BJ (cell line): Measurements from ENCODE around the gene G6PC1. TPM values are rescaled to one million over a fixed set of nuclear protein-coding genes. Genes with fewer than 3 reads are reported as not detected.

Experiments
- CTCF ChIA-PET: fragments of 350-600 bp; formaldehyde crosslinking; extraction: SDS; loops from one replicate; lab custom pipeline; 2021; ENCODE audit warnings: antibody characterized with exemption, inconsistent platforms; lab: Yijun Ruan, JAX
- POLR2A ChIA-PET: fragments of 300-600 bp; sonication (Branson Sonifier 250); formaldehyde crosslinking; extraction: SDS; loops from one replicate; lab custom pipeline; 2021; ENCODE audit warnings: antibody characterized with exemption; lab: Charles Lee
- DNase-seq: peaks from one replicate; pipeline ENCODE4 v3.0.0-alpha.2; 2011; ENCODE audit warnings: low read depth
- H3K27me3 ChIP-seq: 2 replicates; pipeline ENCODE4 v1.6.0; 2011; ENCODE audit warnings: low read length; ENCODE audit not compliant: control insufficient read depth, insufficient read depth
- H3K36me3 ChIP-seq: 2 replicates; pipeline ENCODE4 v1.5.1; 2011; ENCODE audit warnings: low read length; ENCODE audit not compliant: control insufficient read depth, insufficient read depth
- H3K4me3 ChIP-seq: 2 replicates; pipeline ENCODE4 v1.5.1; 2011; ENCODE audit warnings: low read depth, mild to moderate bottlenecking, control low read depth, low read length
- CTCF ChIP-seq: IDR thresholded peaks from 2 replicates; pipeline ENCODE4 v1.5.1; 2011; ENCODE audit warnings: low read depth, mild to moderate bottlenecking, control low read depth, inconsistent platforms, low read length, moderate library complexity; ENCODE audit not compliant: insufficient read depth
- polyA plus RNA-seq: library from polyadenylated mRNA; depleted of rRNA; stranded (reverse); fragments of >200 nt; gene quantifications from 2 replicates; pipeline ENCODE4 v1.2.3, GENCODE V29; 2011; rRNA removed
- small RNA-seq: library from RNA; depleted of rRNA; stranded (forward); fragments of <200 nt; gene quantifications from one replicate; pipeline ENCODE3, GENCODE V24; 2012; ENCODE audit warnings: low replicate concordance, low read depth; ENCODE audit not compliant: insufficient read length

G6PC1 gene
- polyA plus RNA-seq, 1 experiment, result not detected

- no peak for DNase-seq
- no peak for TF ChIP-seq CTCF
- H3K36me3 ChIP-seq, result peaks cover 13% of the 10 kb centered on the region
- CTCF ChIA-PET, result interaction anchor here (1.1 kb wide), 1 partner anchor 107 kb away, joined by 3 read pairs; no protein-coding TSS in a partner anchor
- H3K27me3 ChIP-seq, result no peaks in the 10 kb centered on the region
- H3K4me3 ChIP-seq, result no peak overlapping the region
- POLR2A ChIA-PET, result no interaction called here
These were observed 49.6 kb downstream of the G6PC1 start for GRCh38 chr17:42950044-42950783.

Small RNA genes within 50 kb of the gene (small RNA-seq; reads per million reads assigned to genes)
- gene RF00561 (not detected), gene RNU6-287P (not detected)

Other genes with a start within 250 kb of the G6PC1 start
- gene TUBG2, start 241.5 kb upstream of the G6PC1 start, polyA plus RNA-seq, result 11.4 and 15.1 TPM in 2 replicates
- 5.6 and 9.1 TPM in 2 replicates for gene PLEKHH3, start 223.8 kb upstream of the G6PC1 start, polyA plus RNA-seq
- 0.91 and 2.3 TPM in 2 replicates for gene CCR10, start 219.0 kb upstream of the G6PC1 start, polyA plus RNA-seq
- gene CNTNAP1, start 218.3 kb upstream of the G6PC1 start, polyA plus RNA-seq, result 51.8 and 90.6 TPM in 2 replicates
- 30.4 and 32.0 TPM in 2 replicates for gene EZH1, start 155.8 kb upstream of the G6PC1 start, polyA plus RNA-seq
- gene RAMP2, start 139.6 kb upstream of the G6PC1 start, polyA plus RNA-seq, result 1.7 and 2.8 TPM in 2 replicates
- 143 and 181 TPM in 2 replicates for gene VPS25, start 127.3 kb upstream of the G6PC1 start, polyA plus RNA-seq
- 2.1 and 2.9 TPM in 2 replicates for gene WNK4, start 120.2 kb upstream of the G6PC1 start, polyA plus RNA-seq
- gene COA3, start 102.1 kb upstream of the G6PC1 start, polyA plus RNA-seq, result 82.8 and 91.9 TPM in 2 replicates
- 0.29 and 0.45 TPM in 2 replicates for gene CNTD1, start 101.9 kb upstream of the G6PC1 start, polyA plus RNA-seq
- gene BECN1, start 76.5 kb upstream of the G6PC1 start, polyA plus RNA-seq, result 118 and 126 TPM in 2 replicates
- 65.7 and 101 TPM in 2 replicates for gene PSME3, start 67.4 kb upstream of the G6PC1 start, polyA plus RNA-seq
- gene AOC2, start 56.2 kb upstream of the G6PC1 start, polyA plus RNA-seq, result 0.37 and 0.43 TPM in 2 replicates
- 0.10 and 0.22 TPM in 2 replicates for gene AOC3, start 49.6 kb upstream of the G6PC1 start, polyA plus RNA-seq
- gene AARSD1, start 63.7 kb downstream of the G6PC1 start, polyA plus RNA-seq, result 45.2 and 51.6 TPM in 2 replicates
- gene PTGES3L, start 79.3 kb downstream of the G6PC1 start, polyA plus RNA-seq, result 3.3 and 3.4 TPM in 2 replicates
- 9.8 and 12.9 TPM in 2 replicates for gene RUNDC1, start 79.8 kb downstream of the G6PC1 start, polyA plus RNA-seq
- 3,309 and 5,343 TPM in 2 replicates for gene RPL27, start 97.6 kb downstream of the G6PC1 start, polyA plus RNA-seq
- 27.7 and 42.5 TPM in 2 replicates for gene IFI35, start 106.0 kb downstream of the G6PC1 start, polyA plus RNA-seq
- 170 and 245 TPM in 2 replicates for gene VAT1, start 121.6 kb downstream of the G6PC1 start, polyA plus RNA-seq
- 0.89 and 1.3 TPM in 2 replicates for gene RND2, start 124.4 kb downstream of the G6PC1 start, polyA plus RNA-seq
- gene BRCA1, start 224.6 kb downstream of the G6PC1 start, polyA plus RNA-seq, result 9.4 and 12.6 TPM in 2 replicates